ENCODE measurements around the gene REST. TPM values are rescaled to one million over a fixed set of nuclear protein-coding genes. Genes with fewer than 3 reads are reported as not detected.
A peak's percentile ranks its signal among the peaks of the same experiment; 100 is the strongest.

The REST gene
- total and polyA plus RNA-seq, 4 donors = 5.7 to 39.1 (median 20.1) TPM

DNA sequence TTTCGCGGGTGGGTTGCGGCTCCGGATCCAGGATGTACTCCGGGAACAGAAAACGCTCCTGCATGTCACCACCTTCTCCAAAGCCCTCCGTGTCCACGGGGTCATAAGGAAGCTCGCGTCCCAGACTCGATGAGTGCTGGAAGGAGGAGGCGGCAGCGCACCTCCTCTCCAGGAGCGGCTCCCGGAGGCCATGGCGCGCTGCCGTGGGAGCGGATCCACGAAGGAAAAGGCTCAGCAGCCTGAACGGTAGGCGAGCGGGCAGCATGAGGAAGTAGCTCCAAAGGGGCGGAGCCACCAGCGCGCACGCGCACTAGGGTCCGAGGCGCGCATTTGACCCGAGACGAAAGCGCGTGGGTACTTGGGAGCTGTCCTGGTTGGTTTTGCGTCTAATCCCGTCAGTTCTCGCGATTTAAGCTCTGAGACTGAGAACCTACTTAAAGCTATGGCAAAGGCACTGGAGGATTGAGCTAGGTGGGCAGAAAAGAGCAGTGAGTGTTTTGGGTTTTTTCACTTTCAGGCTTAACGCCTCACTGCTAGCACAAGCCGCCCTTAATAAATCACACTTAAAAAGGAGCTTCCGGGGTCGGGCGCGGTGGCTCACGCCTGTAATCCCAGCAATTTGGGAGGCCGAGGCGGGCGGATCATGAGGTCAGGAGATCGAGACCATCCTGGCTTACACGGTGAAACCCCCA lies 69.8 kb downstream of the REST start, which contains the start of gene NOA1:
NOA1 (minus strand) TSS at position 286 of the 692 bp plus-strand sequence; CDS start at position 265, 21 bp downstream.
- H3K4me1 ChIP-seq (ENCODE audit: control insufficient read depth in 1 of 2, insufficient read depth in 2 of 2, low read length in 2 of 2) = peaks cover 0 to 3% of the 10 kb centered on the region in 2 donors

DNA sequence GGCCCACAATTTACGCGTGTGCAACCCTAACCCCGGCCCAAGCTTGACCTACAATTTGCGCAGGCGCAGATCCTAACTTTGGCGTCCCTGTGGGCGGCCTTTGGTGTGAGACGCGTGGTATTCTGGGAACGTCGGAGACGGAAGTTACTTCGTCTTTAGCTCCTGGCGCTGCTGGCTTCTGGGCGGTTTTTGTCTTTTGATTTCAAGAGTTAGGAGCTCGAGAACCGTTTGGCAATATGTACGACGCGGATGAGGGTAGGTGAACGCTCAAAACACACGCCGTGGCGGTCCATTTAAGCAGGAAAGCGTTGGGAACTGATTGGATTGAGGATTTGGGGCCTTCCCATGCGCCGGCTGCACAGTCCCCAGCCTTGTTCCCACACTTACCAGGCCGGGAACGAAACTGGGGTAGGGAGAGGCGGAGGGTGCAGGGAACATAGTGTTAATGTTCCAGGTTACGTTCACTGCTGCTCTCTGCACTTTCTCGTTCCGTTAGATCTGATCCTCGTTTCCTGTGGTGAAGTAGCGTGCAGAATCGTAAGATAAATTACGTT lies 71.1 kb downstream of the REST start, which contains the start of gene POLR2B:
POLR2B (plus strand) TSS at position 147 of the 554 bp plus-strand sequence; CDS start at position 237, 90 bp downstream.
- intact Hi-C loops (cut with DNase I) = loop anchor here (2.0 to 5.0 kb wide), 2 partner anchors 70 to 72 kb away; partner anchors contain the start of gene REST (in 1 of the 2)
- WGBS, 2 donors = 0% methylated on average over 37 of the region's 37 CpGs
- Histone ChIP-seq H3K9me3 (ENCODE audit: control insufficient read depth, low read length) (no peaks in the 10 kb centered on the region), H3K4me3 (ENCODE audit: low read length in 2 of 2) (peak within 1 kb of the TSS; percentile 87 to 92), H3K36me3 (ENCODE audit: control insufficient read depth in 1 of 2, insufficient read depth in 2 of 2, low read length in 1 of 2) (no peaks in the 10 kb centered on the region), H3K27ac (ENCODE audit: low read depth in 1 of 2, low read length in 2 of 2) (peak within 1 kb of the TSS; percentile 52 to 96), H3K27me3 (ENCODE audit: control insufficient read depth in 1 of 2, insufficient read depth in 2 of 2, low read length in 1 of 2) (no peaks in the 10 kb centered on the region), H3K4me1 (ENCODE audit: control insufficient read depth in 1 of 2, insufficient read depth in 2 of 2, low read length in 2 of 2) (peaks cover 0 to 3% of the 10 kb centered on the region in 2 donors)
- DNase-seq (peak; percentile 97), ATAC-seq (ENCODE audit: low FRiP score) (peak; percentile 93)

More for the DNA sequence above, 69.8 kb downstream of the REST start, which contains the start of gene NOA1:
- H3K36me3 ChIP-seq (ENCODE audit: control insufficient read depth in 1 of 2, insufficient read depth in 2 of 2, low read length in 1 of 2) = peaks cover 0 to 3% of the 10 kb centered on the region in 2 donors
- intact Hi-C loops (cut with DNase I) = loop anchor here (2.0 to 5.0 kb wide), 2 partner anchors 69 to 70 kb away; partner anchors contain the start of gene REST (in 1 of the 2)
- no peaks in the 10 kb centered on the region for H3K9me3 ChIP-seq (ENCODE audit: control insufficient read depth, low read length)
- WGBS, 2 donors = 0 to 1% methylated on average over 51 of the region's 51 CpGs
- H3K27ac ChIP-seq (ENCODE audit: low read depth in 1 of 2, low read length in 2 of 2) = peak within 1 kb of the TSS in 1 of 2 donors; percentile 76
- ATAC-seq (ENCODE audit: low FRiP score) (peak; percentile 97), DNase-seq (peak; percentile 98 to 99)
- H3K4me3 ChIP-seq (ENCODE audit: low read length in 2 of 2) = peak within 1 kb of the TSS; percentile 88 to 98
- H3K27me3 ChIP-seq (ENCODE audit: control insufficient read depth in 1 of 2, insufficient read depth in 2 of 2, low read length in 1 of 2) = no peaks in the 10 kb centered on the region

DNA sequence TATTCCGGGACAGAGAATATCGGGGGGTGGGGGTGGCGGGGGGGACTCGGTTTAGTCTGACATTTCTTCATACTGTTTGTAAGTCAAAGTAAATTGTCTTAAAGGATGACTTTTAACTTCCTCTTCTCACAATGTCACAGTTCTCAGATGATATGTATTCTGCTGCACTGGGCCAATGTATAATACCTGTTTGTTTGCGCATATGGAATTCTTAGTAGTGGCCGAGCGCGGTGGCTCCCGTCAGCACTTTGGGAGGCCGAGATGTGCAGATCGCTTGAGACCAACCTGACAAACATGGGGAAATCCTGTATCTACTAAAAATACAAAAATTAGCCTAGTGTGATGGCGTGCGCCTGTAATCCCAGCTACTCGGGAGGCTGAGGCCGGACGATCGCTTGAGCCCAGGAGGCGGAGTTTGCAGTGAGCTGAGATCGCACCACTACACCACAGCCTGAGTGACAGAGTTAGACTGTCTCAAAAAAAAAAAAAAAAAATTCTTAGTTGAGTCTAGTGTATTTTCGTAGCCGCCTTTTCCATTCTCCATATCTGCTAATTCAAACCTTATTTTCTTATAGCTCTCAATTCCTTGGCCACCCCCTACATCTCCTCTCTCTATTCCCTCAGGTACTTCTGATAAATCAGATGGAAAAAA lies 71.8 kb downstream of the REST start:
- WGBS, 2 donors = 12 to 13% methylated on average over 21 of the region's 21 CpGs
- peaks cover 0 to 3% of the 10 kb centered on the region in 2 donors for H3K4me1 ChIP-seq (ENCODE audit: control insufficient read depth in 1 of 2, insufficient read depth in 2 of 2, low read length in 2 of 2)
- no peak overlapping the region for H3K27ac ChIP-seq (ENCODE audit: low read depth in 1 of 2, low read length in 2 of 2)

DNA sequence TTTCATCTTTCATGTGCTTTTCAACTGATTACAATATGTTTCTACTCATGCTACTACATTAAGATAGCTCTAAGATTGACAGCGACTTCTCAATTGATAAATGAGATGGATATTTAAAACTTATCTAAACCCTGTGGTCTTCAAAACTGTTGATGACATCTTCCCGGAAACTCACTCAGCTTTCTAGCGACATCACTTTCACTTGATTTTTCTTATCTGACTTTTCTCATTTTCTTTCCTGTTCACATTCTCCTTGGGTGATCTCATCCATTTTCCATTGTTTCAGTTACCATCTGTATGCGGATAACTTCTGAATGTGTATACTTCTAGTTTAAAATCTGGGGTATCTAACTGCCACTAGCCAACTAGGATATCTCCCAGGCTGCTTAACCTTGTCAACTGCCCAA lies 74.1 kb downstream of the REST start:
- no peak overlapping the region for H3K4me3 ChIP-seq (ENCODE audit: low read length in 2 of 2)
- peaks cover 0 to 3% of the 10 kb centered on the region in 2 donors for H3K4me1 ChIP-seq (ENCODE audit: control insufficient read depth in 1 of 2, insufficient read depth in 2 of 2, low read length in 2 of 2)
- 36 to 40% methylated on average over 4 of the region's 4 CpGs for WGBS, 2 donors

More for the DNA sequence above, 71.8 kb downstream of the REST start:
- H3K36me3 ChIP-seq (ENCODE audit: control insufficient read depth in 1 of 2, insufficient read depth in 2 of 2, low read length in 1 of 2) = no peaks in the 10 kb centered on the region
- no peak for ATAC-seq (ENCODE audit: low FRiP score)
- no peaks in the 10 kb centered on the region for H3K27me3 ChIP-seq (ENCODE audit: control insufficient read depth in 1 of 2, insufficient read depth in 2 of 2, low read length in 1 of 2)
- peak overlapping the region; percentile 87 to 92 for H3K4me3 ChIP-seq (ENCODE audit: low read length in 2 of 2)
- no peaks in the 10 kb centered on the region for H3K9me3 ChIP-seq (ENCODE audit: control insufficient read depth, low read length)
- intact Hi-C loops (cut with DNase I) = loop anchor here (2.0 to 5.0 kb wide), 2 partner anchors 71 to 72 kb away; partner anchors contain the start of gene REST (in 1 of the 2)
- peak in 1 of 2 donors; percentile 53 for DNase-seq

DNA sequence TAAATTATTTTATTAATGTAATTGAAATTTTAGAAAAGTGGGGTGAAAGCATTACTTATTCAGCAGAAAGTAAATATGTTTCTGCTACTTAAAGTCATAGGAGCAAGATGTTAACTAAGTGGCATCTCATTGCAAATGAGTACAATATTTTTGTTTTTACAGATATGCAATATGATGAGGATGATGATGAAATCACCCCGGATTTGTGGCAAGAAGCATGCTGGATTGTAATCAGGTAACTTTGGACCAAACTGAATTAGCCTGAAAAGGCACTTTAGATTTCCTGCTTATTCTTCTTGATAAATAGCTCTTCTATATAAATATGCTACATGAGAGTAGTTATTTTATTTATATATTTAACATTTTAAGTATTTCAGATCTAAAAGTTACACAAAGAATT lies 78.5 kb downstream of the REST start:
- H3K27me3 ChIP-seq (ENCODE audit: control insufficient read depth in 1 of 2, insufficient read depth in 2 of 2, low read length in 1 of 2) = no peaks in the 10 kb centered on the region
- no peak overlapping the region for H3K27ac ChIP-seq (ENCODE audit: low read depth in 1 of 2, low read length in 2 of 2)
- H3K4me3 ChIP-seq (ENCODE audit: low read length in 2 of 2) = no peak overlapping the region
- no peaks in the 10 kb centered on the region for H3K9me3 ChIP-seq (ENCODE audit: control insufficient read depth, low read length)
- DNase-seq (no peak), ATAC-seq (ENCODE audit: low FRiP score) (no peak)
- 90 to 92% methylated on average over 1 of the region's 1 CpG for WGBS, 2 donors
- H3K4me1 ChIP-seq (ENCODE audit: control insufficient read depth in 1 of 2, insufficient read depth in 2 of 2, low read length in 2 of 2) = peaks cover 0 to 3% of the 10 kb centered on the region in 2 donors
- H3K36me3 ChIP-seq (ENCODE audit: control insufficient read depth in 1 of 2, insufficient read depth in 2 of 2, low read length in 1 of 2) = peaks cover 7 to 15% of the 10 kb centered on the region in 2 donors
- intact Hi-C loops (cut with DNase I) = no loop called here

More for the DNA sequence above, 74.1 kb downstream of the REST start:
- no peak for ATAC-seq (ENCODE audit: low FRiP score)
- intact Hi-C loops (cut with DNase I) = no loop called here
- Histone ChIP-seq H3K27ac (ENCODE audit: low read depth in 1 of 2, low read length in 2 of 2) (no peak overlapping the region), H3K27me3 (ENCODE audit: control insufficient read depth in 1 of 2, insufficient read depth in 2 of 2, low read length in 1 of 2) (no peaks in the 10 kb centered on the region), H3K36me3 (ENCODE audit: control insufficient read depth in 1 of 2, insufficient read depth in 2 of 2, low read length in 1 of 2) (peaks cover 4 to 5% of the 10 kb centered on the region in 2 donors), H3K9me3 (ENCODE audit: control insufficient read depth, low read length) (no peaks in the 10 kb centered on the region)
- DNase-seq = no peak

DNA sequence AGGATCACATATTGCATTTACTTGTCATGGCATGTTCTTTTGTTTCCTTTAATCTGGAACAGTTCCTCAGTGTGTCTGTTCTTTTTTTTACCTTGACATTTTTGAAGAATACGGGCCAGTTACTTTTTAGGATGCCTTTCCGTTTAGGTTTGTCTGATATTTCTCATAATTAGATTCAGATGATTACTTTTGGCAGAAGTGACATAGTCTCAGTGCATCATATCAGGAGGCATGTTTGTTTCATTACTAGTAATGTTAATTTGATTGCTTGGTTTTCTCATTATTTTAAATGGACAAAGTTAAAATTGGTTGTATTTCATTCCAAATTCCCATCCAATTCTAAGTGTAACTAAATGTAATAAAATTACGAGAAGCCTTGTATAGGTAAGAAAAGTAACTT lies 79.3 kb downstream of the REST start:
- Histone ChIP-seq H3K36me3 (ENCODE audit: control insufficient read depth in 1 of 2, insufficient read depth in 2 of 2, low read length in 1 of 2) (peaks cover 7 to 15% of the 10 kb centered on the region in 2 donors), H3K4me3 (ENCODE audit: low read length in 2 of 2) (no peak overlapping the region), H3K27me3 (ENCODE audit: control insufficient read depth in 1 of 2, insufficient read depth in 2 of 2, low read length in 1 of 2) (no peaks in the 10 kb centered on the region), H3K4me1 (ENCODE audit: control insufficient read depth in 1 of 2, insufficient read depth in 2 of 2, low read length in 2 of 2) (peaks cover 0 to 1% of the 10 kb centered on the region in 2 donors), H3K27ac (ENCODE audit: low read depth in 1 of 2, low read length in 2 of 2) (no peak overlapping the region), H3K9me3 (ENCODE audit: control insufficient read depth, low read length) (no peaks in the 10 kb centered on the region)
- no peak for ATAC-seq (ENCODE audit: low FRiP score)
- intact Hi-C loops (cut with DNase I) = no loop called here
- DNase-seq = no peak
- WGBS, 2 donors = 93% methylated on average over 3 of the region's 3 CpGs

DNA sequence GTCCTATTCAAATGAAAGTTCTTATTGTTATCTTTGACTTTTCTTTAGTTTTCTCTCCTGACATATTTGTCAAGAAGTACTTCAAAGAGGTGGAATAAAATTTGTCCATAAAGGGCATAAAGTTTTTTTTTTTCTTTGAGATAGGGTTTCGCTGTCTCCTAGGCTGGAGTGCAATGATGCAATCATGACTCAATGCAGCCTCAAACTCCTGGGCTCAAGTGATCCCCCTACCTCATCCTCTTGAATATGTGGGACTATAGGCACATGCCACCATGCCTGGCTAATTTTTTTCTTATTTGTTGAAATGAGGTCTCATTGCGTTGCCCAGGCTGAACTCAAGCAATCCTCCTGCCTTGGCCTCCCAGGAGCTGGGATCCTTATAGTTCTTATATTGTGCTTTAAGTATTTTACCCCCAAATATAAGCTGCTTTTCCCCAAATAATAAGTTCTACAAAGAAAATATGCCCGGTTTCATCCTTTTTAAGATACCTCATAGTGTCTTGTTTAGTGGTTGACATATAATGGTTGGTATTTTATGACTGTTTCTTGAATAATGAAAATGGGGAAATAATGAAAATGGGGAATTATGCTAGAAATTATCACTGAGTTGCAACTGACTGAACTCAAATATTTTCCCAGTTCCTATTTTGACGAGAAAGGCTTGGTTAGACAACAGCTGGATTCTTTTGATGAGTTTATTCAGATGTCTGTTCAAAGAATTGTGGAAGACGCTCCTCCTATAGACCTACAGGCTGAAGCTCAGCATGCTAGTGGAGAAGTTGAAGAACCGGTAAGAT lies 82.6 kb downstream of the REST start:
- Histone ChIP-seq H3K4me1 (ENCODE audit: control insufficient read depth in 1 of 2, insufficient read depth in 2 of 2, low read length in 2 of 2) (no peaks in the 10 kb centered on the region), H3K27ac (ENCODE audit: low read depth in 1 of 2, low read length in 2 of 2) (no peak overlapping the region), H3K27me3 (ENCODE audit: control insufficient read depth in 1 of 2, insufficient read depth in 2 of 2, low read length in 1 of 2) (no peaks in the 10 kb centered on the region), H3K4me3 (ENCODE audit: low read length in 2 of 2) (no peak overlapping the region), H3K36me3 (ENCODE audit: control insufficient read depth in 1 of 2, insufficient read depth in 2 of 2, low read length in 1 of 2) (peaks cover 7 to 15% of the 10 kb centered on the region in 2 donors), H3K9me3 (ENCODE audit: control insufficient read depth, low read length) (no peaks in the 10 kb centered on the region)
- 93 to 96% methylated on average over 6 of the region's 6 CpGs for WGBS, 2 donors
- no peak for ATAC-seq (ENCODE audit: low FRiP score)
- DNase-seq = no peak
- intact Hi-C loops (cut with DNase I) = no loop called here

DNA sequence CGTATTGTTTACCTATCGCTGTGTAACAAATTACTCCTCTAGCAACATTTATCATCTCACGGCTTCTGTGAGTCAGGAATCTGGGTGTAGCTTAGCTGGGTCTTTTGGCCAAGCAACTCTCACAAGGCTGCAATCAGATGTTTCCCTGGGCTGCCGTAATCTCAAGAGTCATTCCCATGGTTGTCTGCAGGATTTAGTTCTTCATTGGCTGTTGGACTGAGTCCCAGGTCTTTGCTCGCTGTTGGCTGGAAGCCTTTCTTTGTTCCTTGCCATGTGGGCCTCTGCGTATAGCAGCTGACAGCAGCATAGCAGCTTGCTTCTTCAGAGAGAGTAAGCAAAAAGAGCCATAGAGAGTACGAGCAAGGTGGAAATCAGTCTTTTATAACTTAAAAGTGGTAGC lies 87.8 kb downstream of the REST start:
- Histone ChIP-seq H3K36me3 (ENCODE audit: control insufficient read depth in 1 of 2, insufficient read depth in 2 of 2, low read length in 1 of 2) (peaks cover 0 to 1% of the 10 kb centered on the region in 2 donors), H3K27me3 (ENCODE audit: control insufficient read depth in 1 of 2, insufficient read depth in 2 of 2, low read length in 1 of 2) (no peaks in the 10 kb centered on the region), H3K9me3 (ENCODE audit: control insufficient read depth, low read length) (no peaks in the 10 kb centered on the region), H3K4me1 (ENCODE audit: control insufficient read depth in 1 of 2, insufficient read depth in 2 of 2, low read length in 2 of 2) (no peaks in the 10 kb centered on the region), H3K4me3 (ENCODE audit: low read length in 2 of 2) (no peak overlapping the region), H3K27ac (ENCODE audit: low read depth in 1 of 2, low read length in 2 of 2) (peak overlapping the region in 1 of 2 donors; percentile 12)
- DNase-seq (peak in 1 of 2 donors; percentile 65), ATAC-seq (ENCODE audit: low FRiP score) (peak; percentile 89)
- intact Hi-C loops (cut with DNase I) = no loop called here
- WGBS, 2 donors = 6 to 15% methylated on average over 7 of the region's 7 CpGs
